Muscle layer of colon (tissue), 2 donors: ENCODE data around the gene SUN2.

Experiments
- H3K27ac ChIP-seq: one replicate; pipeline ENCODE4 v1.7.0; 2013; ENCODE audit warnings: low read depth, mild to moderate bottlenecking, low read length, moderate library complexity
- H3K27me3 ChIP-seq, 2 donors: one replicate each; pipeline ENCODE4 v1.7.0; 2013; ENCODE audit warnings: low read length in 2 of 2, mild to moderate bottlenecking in 2 of 2; ENCODE audit not compliant: insufficient read depth in 2 of 2, control insufficient read depth in 1 of 2
- H3K36me3 ChIP-seq: one replicate; pipeline ENCODE4 v1.7.0; 2013; ENCODE audit warnings: mild to moderate bottlenecking, low read length; ENCODE audit not compliant: insufficient read depth
- H3K4me1 ChIP-seq: one replicate; pipeline ENCODE4 v1.7.0; 2013; ENCODE audit warnings: mild to moderate bottlenecking, low read length; ENCODE audit not compliant: insufficient read depth
- H3K4me3 ChIP-seq, 2 donors: one replicate each; pipeline ENCODE4 v1.7.0; 2013; ENCODE audit warnings: low read length in 2 of 2, low read depth in 1 of 2, mild to moderate bottlenecking in 1 of 2, moderate library complexity in 1 of 2
- H3K9ac ChIP-seq: one replicate; pipeline ENCODE4 v1.7.0; 2013; ENCODE audit warnings: low read length
- H3K9me3 ChIP-seq: one replicate; pipeline ENCODE4 v1.7.0; 2013; ENCODE audit warnings: mild to moderate bottlenecking, low read length
- donor health status: abdominal sarcoma.
- donor health status: Adenocarcinoma of cecum.

The SUN2 gene

DNA sequence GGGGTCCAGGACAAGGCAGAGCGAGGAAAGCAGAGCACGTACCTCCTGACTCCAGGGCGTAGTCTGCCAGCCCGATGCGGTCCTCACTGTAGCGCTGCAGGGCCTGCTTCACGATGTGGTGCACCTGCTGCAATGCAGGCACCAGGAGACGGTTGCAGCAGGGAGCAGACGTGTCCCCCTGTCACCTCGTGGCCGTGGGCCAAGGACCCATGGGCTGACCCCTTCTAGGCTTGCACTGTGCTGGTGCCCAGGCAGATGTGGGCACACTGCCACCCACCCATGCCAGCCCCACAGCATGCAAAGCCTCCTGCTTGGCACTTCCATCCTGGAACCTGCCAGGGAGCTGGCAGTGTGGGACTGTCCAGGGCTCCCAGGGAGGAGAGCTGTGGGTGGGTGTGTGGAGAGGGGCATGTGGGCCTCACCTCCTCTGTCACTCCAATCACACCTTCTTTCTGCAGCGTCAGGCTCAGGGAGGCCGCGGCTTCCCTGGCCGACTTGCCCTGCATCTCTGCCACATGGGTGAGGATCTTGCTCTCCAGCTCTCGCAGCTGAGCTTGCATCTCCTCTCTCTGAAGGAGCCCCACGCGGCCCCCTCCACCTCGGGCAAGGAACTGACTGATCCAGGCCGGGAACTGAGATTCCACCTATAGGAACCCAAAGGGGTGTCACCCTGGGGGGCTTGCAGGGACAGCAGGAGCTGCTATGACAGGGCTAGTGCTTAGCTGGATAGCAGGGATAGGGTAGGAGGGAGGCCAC lies 16.3 kb downstream of the SUN2 start:
- H3K27me3 ChIP-seq: no peaks in the 10 kb centered on the region
- no peak overlapping the region for H3K4me3 ChIP-seq
- no peak overlapping the region for H3K27ac ChIP-seq
- H3K36me3 ChIP-seq: peaks cover 93% of the 10 kb centered on the region
- H3K9me3 ChIP-seq: no peaks in the 10 kb centered on the region
- peaks cover 4% of the 10 kb centered on the region for H3K4me1 ChIP-seq
- H3K9ac ChIP-seq: no peak overlapping the region

DNA sequence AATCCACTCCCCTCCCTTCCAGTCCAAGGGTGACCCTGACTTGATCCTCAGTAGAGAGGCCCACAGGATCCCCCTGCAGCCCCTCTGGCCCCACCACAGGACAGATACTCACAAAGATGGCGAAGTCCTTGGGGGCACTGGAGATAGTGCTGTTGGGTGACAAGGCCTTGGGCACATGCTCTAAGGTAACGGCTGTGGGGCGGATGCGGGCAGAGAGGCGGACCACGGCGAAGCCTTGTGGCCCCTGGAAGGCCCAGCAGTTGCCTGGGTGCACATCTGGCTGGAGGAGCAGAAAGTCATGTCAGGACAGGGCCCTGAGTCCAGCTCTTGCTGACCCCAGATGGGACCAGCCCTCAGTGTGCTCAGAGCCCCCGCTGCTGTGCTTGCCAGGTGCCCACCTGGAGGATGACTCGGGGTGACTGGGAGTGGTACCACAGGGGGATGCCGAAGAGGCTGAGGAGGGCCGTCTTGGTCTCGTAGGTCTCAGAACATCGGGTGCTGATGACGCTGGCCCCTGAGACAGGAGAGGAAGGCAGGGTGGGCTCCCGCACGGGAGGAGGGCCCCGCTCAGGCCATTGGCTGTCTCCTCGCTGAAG lies 17.2 kb downstream of the SUN2 start:
- Histone ChIP-seq H3K9me3 (no peaks in the 10 kb centered on the region), H3K27ac (no peak overlapping the region), H3K4me1 (peaks cover 13% of the 10 kb centered on the region), H3K27me3 (no peaks in the 10 kb centered on the region), H3K36me3 (peaks cover 93% of the 10 kb centered on the region), H3K4me3 (no peak overlapping the region), H3K9ac (no peak overlapping the region)

DNA sequence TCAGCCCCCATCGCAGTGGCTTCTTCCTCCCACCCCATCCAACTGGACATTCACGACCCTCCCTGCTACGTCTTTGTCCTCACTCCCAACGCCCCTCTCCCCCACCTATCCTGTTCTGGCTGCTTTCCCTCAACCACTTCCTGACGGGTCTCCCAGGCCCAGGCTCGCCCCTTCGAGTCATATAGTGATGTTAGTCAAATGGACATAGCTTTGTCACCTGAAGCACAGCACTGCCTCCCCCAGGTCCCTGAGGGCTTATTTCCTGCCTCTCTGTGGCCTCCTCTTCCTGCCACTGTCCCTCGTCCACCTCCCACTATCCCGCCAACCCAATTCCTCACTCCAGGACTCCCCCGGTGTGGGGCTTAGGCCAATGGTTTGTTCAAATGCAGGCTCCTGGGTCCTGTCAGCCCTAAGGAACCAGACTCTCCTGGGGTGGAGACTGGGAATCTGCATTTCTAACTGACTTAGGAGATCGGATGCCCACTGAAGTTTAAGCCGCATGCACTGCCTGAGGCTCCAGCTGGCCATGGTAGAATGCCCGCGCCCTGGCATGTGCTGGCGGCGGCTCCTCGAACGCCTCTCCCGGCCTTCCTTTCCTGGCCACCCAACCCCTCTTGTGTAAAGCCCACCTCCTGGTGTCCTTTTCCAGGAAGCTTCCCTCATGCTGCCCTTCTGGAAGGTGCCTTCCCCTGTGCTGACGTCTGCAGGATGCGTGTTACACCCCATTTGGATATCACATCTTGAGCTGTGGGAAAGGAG lies 18.3 kb downstream of the SUN2 start:
- Histone ChIP-seq H3K4me3 (no peak overlapping the region), H3K27me3 (no peaks in the 10 kb centered on the region), H3K27ac (no peak overlapping the region), H3K9ac (no peak overlapping the region), H3K4me1 (peaks cover 23% of the 10 kb centered on the region), H3K9me3 (no peaks in the 10 kb centered on the region), H3K36me3 (peaks cover 86% of the 10 kb centered on the region)

DNA sequence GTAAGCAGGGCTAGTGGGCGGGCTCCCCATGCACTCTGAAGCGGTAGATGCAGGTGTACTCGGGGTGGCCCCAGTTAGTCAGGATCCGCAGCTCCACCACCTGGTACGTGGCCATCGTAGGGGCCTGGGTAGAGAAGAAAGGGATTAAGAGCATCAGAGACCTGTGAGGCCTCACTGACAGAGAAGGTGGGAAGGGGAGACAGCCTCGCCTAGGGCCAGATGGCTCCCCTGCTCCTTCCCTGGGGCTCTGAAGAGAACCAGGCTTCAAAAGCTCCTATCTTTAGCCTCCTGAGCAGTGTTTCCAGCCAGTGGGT lies 19.6 kb downstream of the SUN2 start:
- Histone ChIP-seq H3K36me3 (peaks cover 82% of the 10 kb centered on the region), H3K27ac (no peak overlapping the region), H3K9me3 (no peaks in the 10 kb centered on the region), H3K4me1 (peaks cover 31% of the 10 kb centered on the region), H3K27me3 (no peaks in the 10 kb centered on the region), H3K9ac (no peak overlapping the region), H3K4me3 (no peak overlapping the region)

DNA sequence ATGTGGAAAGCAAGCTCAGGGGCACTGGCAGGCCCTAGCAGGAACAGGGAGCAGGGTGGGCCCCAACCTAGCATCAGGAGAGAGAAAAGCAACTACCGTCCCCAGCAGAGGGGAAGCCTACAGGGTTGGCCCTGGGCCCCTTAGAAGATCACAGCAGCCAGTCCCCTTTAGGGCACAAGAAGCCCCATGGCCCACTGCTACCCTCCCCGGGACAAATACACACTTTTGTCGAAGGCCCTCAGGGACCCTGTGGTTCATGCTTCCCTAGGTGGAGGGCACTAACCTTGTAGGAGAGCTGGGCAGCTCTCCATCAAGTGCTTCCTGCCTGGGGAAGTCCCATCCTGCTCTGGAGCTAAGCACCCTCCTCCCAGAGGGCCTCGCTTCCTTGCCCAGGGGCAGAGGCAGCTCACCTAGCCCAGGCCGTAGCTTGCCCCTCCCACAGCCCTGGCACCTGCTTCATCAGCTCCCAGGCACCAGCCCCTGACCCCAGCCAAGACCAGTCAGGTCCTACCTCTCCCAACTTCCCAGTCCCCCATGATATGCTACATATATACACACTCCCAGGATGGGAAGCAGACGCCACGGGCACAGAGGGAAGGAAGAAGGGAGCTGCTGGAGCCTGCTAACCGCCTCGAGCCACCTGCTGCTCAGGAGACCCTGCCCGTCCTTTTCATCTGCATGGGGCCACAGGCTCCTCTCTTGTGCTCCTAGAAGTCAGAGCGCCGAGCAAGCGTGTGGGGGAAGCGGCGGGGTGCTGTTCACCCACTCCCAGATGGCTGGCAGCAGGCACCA lies 20.1 kb downstream of the SUN2 start:
- no peak overlapping the region for H3K27ac ChIP-seq
- no peaks in the 10 kb centered on the region for H3K9me3 ChIP-seq
- no peak overlapping the region for H3K9ac ChIP-seq
- no peak overlapping the region for H3K4me3 ChIP-seq
- no peaks in the 10 kb centered on the region for H3K27me3 ChIP-seq
- H3K4me1 ChIP-seq: peaks cover 31% of the 10 kb centered on the region
- H3K36me3 ChIP-seq: peaks cover 82% of the 10 kb centered on the region

DNA sequence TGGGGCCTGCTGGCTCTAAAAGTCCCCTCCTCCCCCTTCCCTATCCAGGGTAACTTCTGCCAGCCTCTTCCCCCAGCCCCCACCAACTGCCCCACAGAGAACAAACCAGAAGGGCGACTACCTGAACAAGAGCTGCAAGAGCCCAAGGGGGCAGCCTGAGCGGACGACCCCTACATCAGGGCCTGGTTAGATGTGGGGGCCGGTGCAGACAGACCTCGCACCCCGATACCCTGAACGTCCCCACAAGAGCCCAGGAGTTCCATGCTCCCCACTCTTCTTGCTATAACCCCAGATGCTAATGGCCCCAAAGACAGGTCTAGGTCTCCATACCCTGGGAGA lies 20.7 kb downstream of the SUN2 start:
- Histone ChIP-seq H3K27ac (no peak overlapping the region), H3K4me1 (peaks cover 31% of the 10 kb centered on the region), H3K9ac (no peak overlapping the region), H3K36me3 (peaks cover 82% of the 10 kb centered on the region), H3K27me3 (no peaks in the 10 kb centered on the region), H3K9me3 (no peaks in the 10 kb centered on the region), H3K4me3 (no peak overlapping the region)

DNA sequence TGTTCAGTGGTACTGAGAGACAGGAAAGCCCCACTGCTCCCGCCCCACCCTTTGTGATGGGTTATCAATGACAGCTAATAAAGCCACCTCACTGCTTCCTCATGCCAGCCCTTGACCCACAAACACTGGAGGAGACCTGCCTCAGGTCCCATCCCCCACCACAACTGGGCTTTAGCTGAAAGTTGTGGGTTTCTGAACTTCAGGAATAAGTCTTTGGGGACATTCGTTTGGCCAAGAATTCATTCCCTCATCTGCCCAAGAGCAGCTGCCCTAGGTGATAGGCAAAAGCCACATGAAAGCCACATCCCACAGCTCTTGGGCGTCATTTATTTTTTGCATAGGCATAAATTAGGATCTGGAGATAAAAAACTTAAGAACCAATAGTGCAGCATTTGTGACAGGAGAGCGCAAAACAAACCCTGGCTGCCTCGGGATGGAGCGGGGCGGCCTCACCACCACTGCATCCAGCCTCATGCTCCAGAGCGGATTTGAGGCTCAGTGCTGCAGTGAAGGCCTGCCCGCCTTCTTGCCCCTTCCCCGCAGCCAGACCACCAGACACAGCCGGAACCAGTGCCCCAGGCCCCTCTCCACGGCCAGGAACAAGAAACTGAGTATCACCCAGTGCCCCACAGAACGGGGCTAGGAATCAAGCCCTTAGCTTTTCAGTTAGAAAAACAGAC lies 21.2 kb downstream of the SUN2 start:
- Histone ChIP-seq H3K27me3 (no peaks in the 10 kb centered on the region), H3K27ac (peak overlapping the region; percentile 53), H3K4me1 (peaks cover 31% of the 10 kb centered on the region), H3K36me3 (peaks cover 82% of the 10 kb centered on the region), H3K4me3 (no peak overlapping the region), H3K9me3 (no peaks in the 10 kb centered on the region), H3K9ac (peak overlapping the region; percentile 14)

DNA sequence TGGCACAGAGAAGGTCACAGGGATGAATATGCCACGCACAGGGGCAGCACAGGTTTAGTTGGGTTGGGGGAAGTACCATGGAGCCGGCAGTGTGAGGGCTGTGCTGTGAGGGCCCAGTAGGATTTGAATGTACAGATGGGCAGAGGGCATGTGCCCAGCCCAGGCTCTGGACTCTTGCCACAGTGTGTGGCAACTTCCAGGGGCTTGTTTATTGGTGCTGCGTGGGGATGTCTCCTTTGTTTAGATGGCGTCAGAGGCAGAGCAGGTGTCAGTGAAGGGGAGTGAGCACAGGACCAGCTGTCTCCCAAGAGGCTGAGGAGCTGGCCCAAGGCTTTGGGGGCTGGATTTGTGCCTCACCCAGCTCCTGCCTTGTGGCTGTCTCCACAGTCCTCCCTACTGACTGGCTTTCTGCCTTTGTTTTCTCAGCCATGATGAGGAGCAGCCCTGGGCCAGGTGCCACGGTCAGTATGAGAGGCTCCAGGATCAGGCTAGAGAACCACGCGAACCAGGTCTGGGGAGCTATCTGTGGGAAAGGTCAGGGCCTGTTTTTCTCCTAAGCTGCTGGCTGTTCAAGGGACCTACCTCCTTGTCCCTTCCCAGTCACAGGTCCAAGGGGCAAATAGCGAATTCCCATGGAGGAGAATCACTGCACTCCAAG lies 21.9 kb downstream of the SUN2 start:
- H3K4me1 ChIP-seq: peaks cover 31% of the 10 kb centered on the region
- no peaks in the 10 kb centered on the region for H3K27me3 ChIP-seq
- no peaks in the 10 kb centered on the region for H3K9me3 ChIP-seq
- H3K27ac ChIP-seq: peak overlapping the region; percentile 53
- H3K9ac ChIP-seq: peak overlapping the region; percentile 14
- H3K36me3 ChIP-seq: peaks cover 82% of the 10 kb centered on the region
- H3K4me3 ChIP-seq: peak overlapping the region in 1 of 2 donors; percentile 24

DNA sequence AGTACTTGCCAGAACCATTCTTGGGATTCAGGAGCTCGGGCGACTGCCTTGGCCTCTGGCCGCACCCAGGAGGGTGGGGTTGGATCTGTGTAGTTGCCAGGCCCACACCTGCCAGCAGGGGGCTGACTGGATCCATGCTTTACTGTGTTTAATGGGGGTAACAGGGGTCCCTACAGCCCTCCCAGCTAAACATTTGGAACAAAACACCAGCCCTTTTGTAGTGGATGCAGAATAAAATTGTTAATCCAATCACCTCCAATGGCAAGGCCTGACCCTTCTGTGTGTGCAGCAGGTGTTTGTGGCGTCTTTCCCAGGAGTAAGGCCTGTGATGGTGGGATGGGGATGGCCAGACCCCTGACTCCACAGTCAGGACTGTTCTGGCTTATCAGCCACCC lies 22.5 kb downstream of the SUN2 start:
- Histone ChIP-seq H3K4me1 (peaks cover 31% of the 10 kb centered on the region), H3K9ac (no peak overlapping the region)

DNA sequence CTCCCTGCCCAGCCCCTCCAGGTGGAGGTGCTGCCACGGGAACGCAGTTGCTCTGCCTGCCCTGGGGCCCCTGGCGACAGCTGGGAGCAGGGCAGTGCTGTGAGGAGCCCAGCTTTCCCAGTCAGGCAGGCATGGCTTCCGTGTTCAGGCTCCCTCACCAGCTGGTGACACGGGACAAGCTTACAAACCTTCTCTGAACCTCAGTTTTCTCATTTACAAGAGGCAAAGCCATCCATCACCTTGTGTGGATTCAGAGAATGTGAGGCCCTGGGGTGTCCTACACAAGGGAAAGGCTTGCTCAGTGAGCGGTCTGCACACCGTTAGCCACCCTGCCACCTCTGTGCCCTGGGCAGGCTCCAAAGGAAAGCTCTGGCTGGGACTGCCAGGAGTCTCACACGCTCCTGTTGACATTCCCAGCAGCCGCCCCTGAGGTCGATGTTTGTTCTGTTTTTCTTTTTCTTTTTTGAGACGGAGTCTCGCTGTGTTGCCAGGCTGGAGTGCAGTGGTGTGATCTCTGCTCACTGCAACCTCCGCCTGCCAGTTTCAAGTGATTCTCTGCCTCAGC lies 23.5 kb downstream of the SUN2 start:
- Histone ChIP-seq H3K4me3 (no peak overlapping the region), H3K4me1 (peaks cover 31% of the 10 kb centered on the region), H3K27me3 (no peaks in the 10 kb centered on the region), H3K36me3 (peaks cover 82% of the 10 kb centered on the region), H3K9me3 (no peaks in the 10 kb centered on the region), H3K27ac (peak overlapping the region; percentile 37), H3K9ac (no peak overlapping the region)

More for the DNA sequence above, 22.5 kb downstream of the SUN2 start:
- H3K36me3 ChIP-seq: peaks cover 82% of the 10 kb centered on the region
- H3K9me3 ChIP-seq: no peaks in the 10 kb centered on the region
- H3K27me3 ChIP-seq: no peaks in the 10 kb centered on the region
- H3K27ac ChIP-seq: peak overlapping the region; percentile 53
- peak overlapping the region in 1 of 2 donors; percentile 24 for H3K4me3 ChIP-seq
